Hepatocyte (in vitro differentiated cells): ENCODE results near the gene DIPK1B.

Experiments used
- CTCF ChIP-seq: fragments of 200-600 bp; sonication (generic); IDR thresholded peaks from 2 replicates; pipeline ENCODE4 v1.5.1; 2016; ENCODE audit warnings: antibody characterized with exemption, mild to moderate bottlenecking; ENCODE audit not compliant: poor library complexity
- EZH2phosphoT487 ChIP-seq: fragments of 200-600 bp; sonication (generic); IDR thresholded peaks from one replicate; pipeline ENCODE4 v1.6.1; 2018; ENCODE audit warnings: antibody characterized with exemption, mild to moderate bottlenecking, low read depth, moderate library complexity; ENCODE audit not compliant: unreplicated experiment, severe bottlenecking

- TF ChIP-seq EZH2phosphoT487 (no peak), CTCF (no peak)
Measured at GRCh38 chr9:136673975-136674785, 38.2 kb upstream of the DIPK1B start.
